Astrocyte (in vitro differentiated cells and primary cell): ENCODE results near the gene ERFL.

Experiments used
- EZH2 ChIP-seq: IDR thresholded peaks from 2 replicates; pipeline ENCODE4 v1.6.1; 2012; ENCODE audit warnings: mild to moderate bottlenecking, low read length, inconsistent platforms; ENCODE audit not compliant: insufficient read depth
- TF ChIP-seq, protein P1 (sequence below): IDR thresholded peaks from 2 replicates; pipeline ENCODE4 v1.5.1; 2011; ENCODE audit warnings: low read depth, mild to moderate bottlenecking, inconsistent platforms, low read length, moderate library complexity; ENCODE audit not compliant: insufficient read depth

- TF ChIP-seq, protein P1, sequence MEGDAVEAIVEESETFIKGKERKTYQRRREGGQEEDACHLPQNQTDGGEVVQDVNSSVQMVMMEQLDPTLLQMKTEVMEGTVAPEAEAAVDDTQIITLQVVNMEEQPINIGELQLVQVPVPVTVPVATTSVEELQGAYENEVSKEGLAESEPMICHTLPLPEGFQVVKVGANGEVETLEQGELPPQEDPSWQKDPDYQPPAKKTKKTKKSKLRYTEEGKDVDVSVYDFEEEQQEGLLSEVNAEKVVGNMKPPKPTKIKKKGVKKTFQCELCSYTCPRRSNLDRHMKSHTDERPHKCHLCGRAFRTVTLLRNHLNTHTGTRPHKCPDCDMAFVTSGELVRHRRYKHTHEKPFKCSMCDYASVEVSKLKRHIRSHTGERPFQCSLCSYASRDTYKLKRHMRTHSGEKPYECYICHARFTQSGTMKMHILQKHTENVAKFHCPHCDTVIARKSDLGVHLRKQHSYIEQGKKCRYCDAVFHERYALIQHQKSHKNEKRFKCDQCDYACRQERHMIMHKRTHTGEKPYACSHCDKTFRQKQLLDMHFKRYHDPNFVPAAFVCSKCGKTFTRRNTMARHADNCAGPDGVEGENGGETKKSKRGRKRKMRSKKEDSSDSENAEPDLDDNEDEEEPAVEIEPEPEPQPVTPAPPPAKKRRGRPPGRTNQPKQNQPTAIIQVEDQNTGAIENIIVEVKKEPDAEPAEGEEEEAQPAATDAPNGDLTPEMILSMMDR, result no peak
- TF ChIP-seq EZH2, result peak; percentile 3
Observed at GRCh38 chr19:41919948-41920712, 8.1 kb downstream of the ERFL start.
